HCT116 (cell line): ENCODE results near the gene ZNF169.

Source experiments
- CTCF ChIP-seq, 3 experiments: fragments of 200-600 bp in 1 of 3; sonication (generic) in 1 of 3; IDR thresholded peaks in 2 of 3; conservative IDR thresholded peaks in 1 of 3; 2 replicates each; pipeline ENCODE4 v1.5.1; 2012 to 2017; ENCODE audit warnings: low read depth in 2 of 3, low read length in 2 of 3, antibody characterized with exemption in 1 of 3, borderline replicate concordance in 1 of 3, control low read depth in 1 of 3, mild to moderate bottlenecking in 1 of 3, mixed read lengths in 1 of 3, mixed run types in 1 of 3, moderate library complexity in 1 of 3; ENCODE audit not compliant: insufficient read depth in 1 of 3
- MAX ChIP-seq: IDR thresholded peaks from 2 replicates; pipeline ENCODE4 v1.6.1; 2012

- TF ChIP-seq CTCF (IDR thresholded peaks at IDR 0.05 in 2 of 3, conservative IDR thresholded peaks at IDR 0.05 in 1 of 3; ENCODE audit: borderline replicate concordance in 1 of 3, insufficient read depth in 1 of 3, low read depth in 2 of 3, low read length in 2 of 3) (no peak), MAX (no peak)
Measured at GRCh38 chr9:94269264-94269663, 10.2 kb downstream of the ZNF169 start.
